ENCODE data around the gene CAPZA1.
A peak's percentile ranks its signal among the peaks of the same experiment; 100 is the strongest.

The CAPZA1 gene

GRCh38 chr1:112712191-112712590 is 92.6 kb downstream of the CAPZA1 start:
- Histone ChIP-seq H3K9me3 (ENCODE audit: low read length) (no peaks in the 10 kb centered on the region), H3K4me1 (ENCODE audit: insufficient read depth, low read length) (peaks cover 25% of the 10 kb centered on the region), H3K4me3 (ENCODE audit: low read length) (no peak overlapping the region), H3K36me3 (ENCODE audit: insufficient read depth, low read length) (no peaks in the 10 kb centered on the region), H2AFZ (ENCODE audit: low read depth, low read length) (no peak overlapping the region), H3K27me3 (ENCODE audit: insufficient read depth, low read length) (peaks cover 55% of the 10 kb centered on the region)

GRCh38 chr1:112712701-112713128 is 93.1 kb downstream of the CAPZA1 start:
- H3K4me3 ChIP-seq (ENCODE audit: low read length), result no peak overlapping the region
- H3K4me1 ChIP-seq (ENCODE audit: insufficient read depth, low read length), result peaks cover 22% of the 10 kb centered on the region
- no peaks in the 10 kb centered on the region for H3K9me3 ChIP-seq (ENCODE audit: low read length)
- peaks cover 55% of the 10 kb centered on the region for H3K27me3 ChIP-seq (ENCODE audit: insufficient read depth, low read length)
- H2AFZ ChIP-seq (ENCODE audit: low read depth, low read length), result no peak overlapping the region
- H3K36me3 ChIP-seq (ENCODE audit: insufficient read depth, low read length), result no peaks in the 10 kb centered on the region

- no peaks in the 10 kb centered on the region for H3K9me3 ChIP-seq (ENCODE audit: low read length)
- peaks cover 55% of the 10 kb centered on the region for H3K27me3 ChIP-seq (ENCODE audit: insufficient read depth, low read length)
- H3K4me3 ChIP-seq (ENCODE audit: low read length), result no peak overlapping the region
- peaks cover 20% of the 10 kb centered on the region for H3K4me1 ChIP-seq (ENCODE audit: insufficient read depth, low read length)
- peak overlapping the region; percentile 51 for H2AFZ ChIP-seq (ENCODE audit: low read depth, low read length)
- no peaks in the 10 kb centered on the region for H3K36me3 ChIP-seq (ENCODE audit: insufficient read depth, low read length)
These were observed 94.1 kb downstream of the CAPZA1 start for GRCh38 chr1:112713466-112714312.

DNA sequence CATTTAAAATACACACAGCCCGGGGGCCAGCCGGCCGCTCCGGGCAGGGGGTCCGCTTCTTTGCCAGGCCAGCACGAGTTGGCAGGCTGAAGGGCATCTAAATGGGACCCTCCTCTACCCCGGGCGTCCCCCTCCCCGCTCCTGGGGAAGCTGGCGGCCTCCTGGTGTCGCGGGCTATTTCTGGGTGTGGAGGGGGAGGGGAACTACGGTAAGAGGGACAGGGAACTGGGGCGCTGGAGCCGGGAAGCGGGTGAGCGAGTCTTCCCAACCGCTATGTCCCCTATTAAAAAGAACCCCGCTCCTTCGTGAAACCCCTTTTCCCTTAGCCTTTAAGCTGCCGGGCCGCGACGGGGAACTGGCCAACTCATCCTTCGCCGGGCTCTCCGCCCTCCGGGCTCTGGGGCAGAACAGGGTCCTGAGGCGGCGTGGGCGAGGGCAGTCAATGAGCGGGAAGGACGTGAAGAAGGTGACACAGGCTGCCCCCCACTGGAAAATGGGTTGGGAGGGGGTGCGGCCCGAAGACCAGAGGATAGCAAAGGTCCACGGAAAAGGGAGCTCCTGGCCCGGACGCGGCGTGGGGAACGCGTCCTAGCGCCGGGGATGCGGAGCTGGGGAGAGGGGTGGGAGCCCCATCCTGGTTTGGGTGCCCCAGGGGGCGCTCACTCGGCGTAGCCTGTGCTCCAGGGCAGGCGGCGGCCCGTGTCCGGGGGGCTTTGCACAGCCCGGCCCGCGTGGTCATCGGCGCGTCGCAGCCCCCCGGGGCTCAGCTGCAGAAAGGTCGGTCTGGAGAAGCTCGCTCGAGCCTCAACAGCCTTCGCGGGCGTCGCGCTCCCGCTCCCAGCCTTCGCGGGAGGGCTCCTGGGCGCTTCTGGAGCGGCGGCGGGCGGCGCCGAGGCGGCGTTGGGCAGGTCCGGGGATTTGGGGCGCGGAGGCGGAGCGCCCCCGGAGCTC is 95.0 kb downstream of the CAPZA1 start:
- Histone ChIP-seq H3K27me3 (ENCODE audit: insufficient read depth, low read length) (peaks cover 58% of the 10 kb centered on the region), H3K9me3 (ENCODE audit: low read length) (no peaks in the 10 kb centered on the region), H3K4me3 (ENCODE audit: low read length) (peak overlapping the region; percentile 75)

GRCh38 chr1:112715264-112716053 is 95.8 kb downstream of the CAPZA1 start, which contains the start of gene PPM1J:
PPM1J (minus strand) TSS chr1:112715332; CDS start chr1:112715301, 31 bp downstream.
- no peaks in the 10 kb centered on the region for H3K9me3 ChIP-seq (ENCODE audit: low read length)

More for the DNA sequence above, 95.0 kb downstream of the CAPZA1 start:
- peak overlapping the region; percentile 51 for H2AFZ ChIP-seq (ENCODE audit: low read depth, low read length)
- no peaks in the 10 kb centered on the region for H3K36me3 ChIP-seq (ENCODE audit: insufficient read depth, low read length)
- peaks cover 20% of the 10 kb centered on the region for H3K4me1 ChIP-seq (ENCODE audit: insufficient read depth, low read length)

DNA sequence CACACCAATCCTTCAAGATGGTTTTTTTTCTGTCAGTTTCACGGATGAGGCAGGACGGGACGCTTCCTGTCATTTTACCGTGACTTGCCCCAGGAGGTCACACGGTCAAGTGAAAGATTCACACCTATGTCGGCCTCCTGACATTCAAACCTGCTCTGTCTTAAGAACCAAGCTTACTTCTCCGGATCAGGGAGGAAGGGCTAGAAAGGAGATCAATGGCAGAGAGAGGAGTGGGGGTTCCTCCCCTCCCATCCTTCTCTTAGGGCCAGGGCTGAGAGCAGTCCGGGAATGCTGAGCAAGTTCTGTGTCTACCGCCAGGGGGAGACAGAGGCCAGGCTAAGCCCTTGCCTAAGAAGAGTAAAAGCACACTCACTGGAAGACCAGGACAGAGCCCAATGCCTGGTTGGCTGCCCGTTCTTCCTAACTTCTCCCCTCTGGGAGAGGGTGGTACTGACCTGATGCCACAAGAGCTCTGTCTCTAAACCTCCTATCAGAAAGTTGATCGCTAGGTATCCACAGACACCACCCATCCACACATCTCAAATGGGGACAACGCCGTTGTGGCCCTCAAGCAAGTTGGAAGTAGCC is 96.6 kb downstream of the CAPZA1 start:
- peak overlapping the region; percentile 75 for H3K4me3 ChIP-seq (ENCODE audit: low read length)
- H3K27me3 ChIP-seq (ENCODE audit: insufficient read depth, low read length), result peaks cover 56% of the 10 kb centered on the region
- H2AFZ ChIP-seq (ENCODE audit: low read depth, low read length), result peak overlapping the region; percentile 51
- H3K9me3 ChIP-seq (ENCODE audit: low read length), result no peaks in the 10 kb centered on the region
- H3K36me3 ChIP-seq (ENCODE audit: insufficient read depth, low read length), result no peaks in the 10 kb centered on the region
- peaks cover 19% of the 10 kb centered on the region for H3K4me1 ChIP-seq (ENCODE audit: insufficient read depth, low read length)

More at GRCh38 chr1:112715264-112716053, 95.8 kb downstream of the CAPZA1 start, which contains the start of gene PPM1J:
- Histone ChIP-seq H3K4me3 (ENCODE audit: low read length) (peak within 1 kb of the TSS; percentile 75), H2AFZ (ENCODE audit: low read depth, low read length) (peak within 1 kb of the TSS; percentile 51), H3K36me3 (ENCODE audit: insufficient read depth, low read length) (no peaks in the 10 kb centered on the region), H3K4me1 (ENCODE audit: insufficient read depth, low read length) (peaks cover 20% of the 10 kb centered on the region), H3K27me3 (ENCODE audit: insufficient read depth, low read length) (peaks cover 60% of the 10 kb centered on the region)

DNA sequence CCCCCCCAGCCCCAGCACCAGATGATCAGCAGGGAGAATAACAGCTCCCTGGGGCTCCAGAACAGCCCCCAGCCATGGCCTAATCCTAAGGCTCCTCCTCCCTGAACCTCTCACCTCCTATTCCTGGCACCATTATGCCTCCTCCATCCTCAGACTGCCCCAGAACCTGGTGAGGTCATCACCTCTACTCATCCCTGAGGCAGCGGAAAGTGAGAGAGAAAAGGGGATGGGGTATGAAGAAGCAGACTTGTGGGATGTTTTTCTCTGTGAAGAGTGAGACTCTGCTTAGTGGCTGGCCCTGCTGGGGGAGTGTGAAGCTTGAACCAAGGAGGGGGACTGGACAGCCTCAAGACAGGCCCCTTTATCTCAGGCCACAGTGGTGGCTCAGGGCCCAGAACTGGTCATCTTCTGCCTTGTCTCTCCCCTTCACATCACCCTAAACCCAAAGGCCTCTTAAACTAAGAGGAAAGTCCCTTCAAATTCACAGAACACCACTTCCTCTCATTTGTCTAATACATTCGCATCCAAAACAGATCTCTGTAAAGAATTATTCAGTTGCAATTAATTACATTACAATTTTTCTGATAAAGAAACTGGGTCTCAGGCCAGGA is 97.7 kb downstream of the CAPZA1 start:
- no peaks in the 10 kb centered on the region for H3K36me3 ChIP-seq (ENCODE audit: insufficient read depth, low read length)
- H3K27me3 ChIP-seq (ENCODE audit: insufficient read depth, low read length), result peaks cover 46% of the 10 kb centered on the region
- no peak overlapping the region for H2AFZ ChIP-seq (ENCODE audit: low read depth, low read length)
- H3K9me3 ChIP-seq (ENCODE audit: low read length), result no peaks in the 10 kb centered on the region
- no peak overlapping the region for H3K4me3 ChIP-seq (ENCODE audit: low read length)
- peaks cover 22% of the 10 kb centered on the region for H3K4me1 ChIP-seq (ENCODE audit: insufficient read depth, low read length)

DNA sequence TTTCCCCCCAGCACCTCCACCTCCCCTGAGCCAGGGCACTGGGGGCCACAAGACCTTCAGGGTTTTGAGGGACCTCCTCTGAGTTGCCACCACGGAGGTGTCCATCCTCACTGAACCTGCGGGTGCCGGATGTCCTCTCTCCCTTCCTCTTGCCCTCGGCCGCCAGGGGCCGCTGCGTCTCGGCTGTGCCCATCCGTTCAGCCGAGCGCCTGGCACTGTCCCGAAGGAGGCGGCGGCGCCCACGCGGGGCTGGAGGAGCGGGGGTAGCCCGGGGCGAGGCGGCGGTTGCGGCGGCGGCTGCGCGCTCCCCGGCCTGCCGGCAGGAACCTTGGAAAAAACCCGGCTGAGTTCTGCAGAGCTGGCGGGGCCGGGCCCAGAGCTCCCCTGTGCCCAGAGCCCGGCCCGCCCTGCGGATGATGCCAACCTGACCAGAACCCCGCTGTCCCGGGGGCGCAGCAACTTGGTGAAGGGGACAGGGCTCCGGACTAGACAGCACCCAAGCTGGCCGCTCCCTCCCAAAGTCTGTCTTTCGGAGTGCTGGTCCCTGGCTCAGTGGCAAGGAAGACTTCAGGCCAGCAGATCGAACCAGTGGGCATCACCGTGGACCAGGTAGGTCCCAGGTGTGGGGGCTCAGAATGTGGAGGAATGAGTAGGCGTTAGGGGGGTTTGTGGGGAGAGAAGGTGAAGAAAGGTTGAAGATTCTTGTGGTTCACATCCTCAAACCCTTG is 99.2 kb downstream of the CAPZA1 start:
- Histone ChIP-seq H3K4me1 (ENCODE audit: insufficient read depth, low read length) (peaks cover 31% of the 10 kb centered on the region), H3K9me3 (ENCODE audit: low read length) (no peaks in the 10 kb centered on the region), H2AFZ (ENCODE audit: low read depth, low read length) (no peak overlapping the region), H3K36me3 (ENCODE audit: insufficient read depth, low read length) (no peaks in the 10 kb centered on the region), H3K4me3 (ENCODE audit: low read length) (no peak overlapping the region), H3K27me3 (ENCODE audit: insufficient read depth, low read length) (peaks cover 31% of the 10 kb centered on the region)

DNA sequence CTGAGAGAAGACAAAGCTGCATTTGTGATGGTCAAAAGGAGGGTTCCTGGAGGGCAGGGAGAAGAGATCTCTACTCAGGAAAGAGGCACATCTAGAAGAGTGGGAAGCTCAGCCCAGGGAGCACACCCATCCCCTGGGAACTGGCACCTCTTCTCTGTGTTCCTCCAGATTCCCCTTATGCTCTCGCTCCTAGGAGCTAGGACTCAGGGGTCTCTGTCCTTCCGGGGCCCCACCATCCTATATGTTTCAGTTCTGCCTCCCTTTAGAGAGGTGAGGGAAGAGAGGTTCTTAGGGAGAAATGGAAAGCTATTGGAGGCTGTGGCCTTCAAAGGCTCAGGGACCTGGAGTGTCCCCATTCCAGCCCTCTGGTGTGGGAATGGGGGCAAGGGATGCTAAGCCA is 100.1 kb downstream of the CAPZA1 start:
- Histone ChIP-seq H3K36me3 (ENCODE audit: insufficient read depth, low read length) (no peaks in the 10 kb centered on the region), H3K4me3 (ENCODE audit: low read length) (no peak overlapping the region), H3K4me1 (ENCODE audit: insufficient read depth, low read length) (peaks cover 27% of the 10 kb centered on the region), H3K9me3 (ENCODE audit: low read length) (no peaks in the 10 kb centered on the region), H2AFZ (ENCODE audit: low read depth, low read length) (no peak overlapping the region), H3K27me3 (ENCODE audit: insufficient read depth, low read length) (peaks cover 23% of the 10 kb centered on the region)

- no peak overlapping the region for H2AFZ ChIP-seq (ENCODE audit: low read depth, low read length)
- peaks cover 18% of the 10 kb centered on the region for H3K4me1 ChIP-seq (ENCODE audit: insufficient read depth, low read length)
- no peak overlapping the region for H3K4me3 ChIP-seq (ENCODE audit: low read length)
- peaks cover 20% of the 10 kb centered on the region for H3K27me3 ChIP-seq (ENCODE audit: insufficient read depth, low read length)
- H3K36me3 ChIP-seq (ENCODE audit: insufficient read depth, low read length), result no peaks in the 10 kb centered on the region
- H3K9me3 ChIP-seq (ENCODE audit: low read length), result no peaks in the 10 kb centered on the region
These were observed 101.2 kb downstream of the CAPZA1 start for GRCh38 chr1:112720800-112721199.

All from neuron (in vitro differentiated cells).